ENCODE measurements around the gene HSP90AA1. TPM values are rescaled to one million over a fixed set of nuclear protein-coding genes. Genes with fewer than 3 reads are reported as not detected.

Gene HSP90AA1
- total and polyA plus RNA-seq, 2 of the 8 experiments (the other 6 are each of a cell fraction or from before 2014, with no cell fraction given) = 339 to 878 TPM

DNA sequence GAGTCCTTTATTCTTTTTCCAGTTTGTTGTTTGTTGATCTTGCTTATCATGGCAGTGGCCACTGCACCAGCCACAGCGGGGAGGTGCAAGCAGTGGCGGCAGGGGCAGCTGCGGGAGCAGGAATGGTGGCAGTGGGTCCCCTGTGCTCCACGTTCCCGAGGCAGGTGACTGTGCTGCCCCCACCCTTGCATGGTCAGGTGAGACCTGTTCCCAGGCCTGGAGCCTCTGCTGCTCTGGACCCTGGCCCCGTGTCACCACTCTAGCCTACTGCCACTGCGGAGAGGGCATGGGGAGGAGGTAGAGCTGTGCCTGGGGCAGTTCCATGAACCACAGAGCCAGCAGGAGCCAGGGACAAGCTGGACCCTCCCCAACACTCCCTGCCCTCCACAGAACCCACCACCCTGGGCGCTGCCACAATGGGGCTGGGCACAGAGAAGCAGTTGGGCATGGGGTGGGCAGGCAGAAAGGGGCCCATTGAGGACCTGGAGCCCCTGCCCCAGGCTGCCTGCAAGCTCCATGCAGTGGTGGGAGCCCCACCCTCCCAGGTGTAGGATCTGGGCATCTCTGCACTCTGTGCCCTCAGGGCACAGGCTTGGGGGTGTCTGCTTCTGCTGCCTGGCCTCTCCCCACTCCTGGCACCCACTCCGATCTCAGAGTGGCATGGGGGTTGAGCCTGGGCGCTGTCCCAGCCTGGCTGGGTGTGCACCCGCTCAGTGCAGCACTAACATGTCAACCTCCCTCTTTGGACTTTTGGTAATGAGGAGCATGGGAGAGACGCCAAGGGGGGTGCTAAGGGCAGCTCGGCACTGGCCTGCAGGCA is 29.7 kb upstream of the HSP90AA1 start:
- POLR2A ChIA-PET (ENCODE audit: partially characterized antibody) = no interaction called here
- H3K79me1 ChIP-seq (ENCODE audit: low read depth, low read length) = no peaks in the 10 kb centered on the region
- H3K18ac ChIP-seq (ENCODE audit: extremely low read depth, low read length) = no peak overlapping the region
- no peaks in the 10 kb centered on the region for H3K36me3 ChIP-seq (ENCODE audit: control insufficient read depth in 2 of 4, insufficient read depth in 4 of 4, low read length in 3 of 4)
- no peaks in the 10 kb centered on the region for H3K4me1 ChIP-seq (replicated peaks in 1 of 4; ENCODE audit: control insufficient read depth in 3 of 4, insufficient read depth in 4 of 4, low read length in 3 of 4)
- no peak overlapping the region for H2AK5ac ChIP-seq (ENCODE audit: low read depth, low read length)
- H2BK120ac ChIP-seq (replicated peaks; ENCODE audit: low read depth, low read length) = no peak overlapping the region
- FAIRE-seq (no peak), DNase-seq (ENCODE audit: low read depth in 1 of 2, low spot score in 2 of 2) (no peak)
- H2BK20ac ChIP-seq (ENCODE audit: low read length) = no peak overlapping the region
- H4K91ac ChIP-seq (replicated peaks; ENCODE audit: insufficient read length, low read length) = no peak overlapping the region
- H4K20me1 ChIP-seq (replicated peaks in 1 of 2; ENCODE audit: control insufficient read depth in 1 of 2, insufficient read depth in 2 of 2, low read length in 2 of 2) = no peaks in the 10 kb centered on the region
- no peaks in the 10 kb centered on the region for H3K27me3 ChIP-seq (replicated peaks in 1 of 4; ENCODE audit: control insufficient read depth in 3 of 4, extremely low read depth in 1 of 4, insufficient read depth in 3 of 4, low read length in 3 of 4)
- no peak overlapping the region for H4K5ac ChIP-seq (ENCODE audit: insufficient read length, low read depth, low read length)
- H3K23me2 ChIP-seq (ENCODE audit: low read depth, low read length) = no peaks in the 10 kb centered on the region
- no peak overlapping the region for H3K14ac ChIP-seq (ENCODE audit: insufficient read length)
- no peaks in the 10 kb centered on the region for H3K79me2 ChIP-seq (ENCODE audit: control insufficient read depth in 1 of 2, insufficient read depth in 2 of 2, low read length in 2 of 2)
- 91% methylated on average over 13 of the region's 13 CpGs; no CpG with 5 or more reads in 1 of the 2 experiments for WGBS, 2 experiments (ENCODE audit: extremely low coverage in 1 of 2, insufficient coverage in 1 of 2, insufficient read length in 1 of 2, insufficient replicate concordance in 2 of 2, low coverage in 1 of 2, low lambda C conversion rate in 2 of 2, missing lambda C conversion rate in 1 of 2)
- no peak overlapping the region for H2BK5ac ChIP-seq (ENCODE audit: low read depth, low read length)
- CTCF ChIA-PET (ENCODE audit: partially characterized antibody) = interaction anchor here (0.6 to 1.6 kb wide), 4 partner anchors 11 to 197 kb away, joined by 3 to 7 read pairs (median 4); no protein-coding TSS in a partner anchor
- no peak overlapping the region for H2BK15ac ChIP-seq (ENCODE audit: low read length)
- H3K9me3 ChIP-seq (ENCODE audit: insufficient read depth in 2 of 2, low read depth in 1 of 2, low read length in 1 of 2) = peaks cover 2% of the 10 kb centered on the region in 2 experiments; a peak in 2 of 4 replicates
- H4K8ac ChIP-seq (ENCODE audit: extremely low read depth, insufficient read depth, low read length) = no peak overlapping the region
- H3K56ac ChIP-seq (replicated peaks; ENCODE audit: insufficient read length, low read depth, low read length) = no peak overlapping the region
- H3K4ac ChIP-seq (replicated peaks; ENCODE audit: insufficient read length, low read depth, low read length) = peak overlapping the region; percentile 53
- H3K23ac ChIP-seq (ENCODE audit: insufficient read length) = no peak overlapping the region
- no peak overlapping the region for H3K4me2 ChIP-seq (ENCODE audit: insufficient read depth in 1 of 2, low read depth in 2 of 2, low read length in 2 of 2)
- no peak overlapping the region for H2AFZ ChIP-seq (ENCODE audit: low read length)
- no peak overlapping the region for H3K4me3 ChIP-seq (ENCODE audit: extremely low read depth in 1 of 4, insufficient read depth in 2 of 4, low read depth in 3 of 4, low read length in 4 of 4)
- H3K27ac ChIP-seq (ENCODE audit: low read depth, low read length) = no peak overlapping the region
- H2BK12ac ChIP-seq (ENCODE audit: low read depth, low read length) = no peak overlapping the region
- H3K9ac ChIP-seq (replicated peaks in 1 of 4; ENCODE audit: extremely low read depth in 1 of 4, low read depth in 3 of 4, low read length in 3 of 4) = no peak overlapping the region
- TF ChIP-seq CHD1 (IDR thresholded peaks at IDR 0.05; ENCODE audit: low read depth, low read length) (no peak), TAF1 (IDR thresholded peaks at IDR 0.05; ENCODE audit: low read depth, low read length) (no peak), EZH2 (IDR thresholded peaks at IDR 0.05; ENCODE audit: low read depth, low read length, severe bottlenecking) (no peak), BACH1 (IDR thresholded peaks at IDR 0.05; ENCODE audit: low read length) (no peak), POU5F1 (IDR thresholded peaks at IDR 0.05; ENCODE audit: low read depth, low read length) (no peak), KDM4A (IDR thresholded peaks at IDR 0.05; ENCODE audit: low read depth, low read length, severe bottlenecking) (no peak), TCF12 (IDR thresholded peaks at IDR 0.05; ENCODE audit: low read depth, low read length) (no peak), BCL11A (IDR thresholded peaks at IDR 0.05; ENCODE audit: low read depth in 2 of 2, low read length in 2 of 2) (no peak)
- TF ChIP-seq, protein P1, sequence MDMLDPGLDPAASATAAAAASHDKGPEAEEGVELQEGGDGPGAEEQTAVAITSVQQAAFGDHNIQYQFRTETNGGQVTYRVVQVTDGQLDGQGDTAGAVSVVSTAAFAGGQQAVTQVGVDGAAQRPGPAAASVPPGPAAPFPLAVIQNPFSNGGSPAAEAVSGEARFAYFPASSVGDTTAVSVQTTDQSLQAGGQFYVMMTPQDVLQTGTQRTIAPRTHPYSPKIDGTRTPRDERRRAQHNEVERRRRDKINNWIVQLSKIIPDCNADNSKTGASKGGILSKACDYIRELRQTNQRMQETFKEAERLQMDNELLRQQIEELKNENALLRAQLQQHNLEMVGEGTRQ (IDR thresholded peaks at IDR 0.05; ENCODE audit: low read length) = no peak
- TF ChIP-seq, protein P2, sequence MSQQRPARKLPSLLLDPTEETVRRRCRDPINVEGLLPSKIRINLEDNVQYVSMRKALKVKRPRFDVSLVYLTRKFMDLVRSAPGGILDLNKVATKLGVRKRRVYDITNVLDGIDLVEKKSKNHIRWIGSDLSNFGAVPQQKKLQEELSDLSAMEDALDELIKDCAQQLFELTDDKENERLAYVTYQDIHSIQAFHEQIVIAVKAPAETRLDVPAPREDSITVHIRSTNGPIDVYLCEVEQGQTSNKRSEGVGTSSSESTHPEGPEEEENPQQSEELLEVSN (IDR thresholded peaks at IDR 0.05) = no peak

Measured in H1 (cell line).